ENCODE data around the gene SHROOM3.

SHROOM3 gene

GRCh38 chr4:76749355-76749754 is 314.3 kb downstream of the SHROOM3 start:
- no peaks in the 10 kb centered on the region for H3K9me3 ChIP-seq
- H3K36me3 ChIP-seq, result no peaks in the 10 kb centered on the region
- peaks cover 36% of the 10 kb centered on the region for H3K27me3 ChIP-seq
- no peak overlapping the region for H3K4me3 ChIP-seq (ENCODE audit: low read depth in 1 of 2, low read length in 1 of 2)
- no peak overlapping the region for H3K27ac ChIP-seq
- no peaks in the 10 kb centered on the region for H3K4me1 ChIP-seq (ENCODE audit: control insufficient read depth in 1 of 2, insufficient read depth in 1 of 2, low read depth in 1 of 2, low read length in 1 of 2)
- TF ChIP-seq CTCF (IDR thresholded peaks at IDR 0.05), result no peak

DNA sequence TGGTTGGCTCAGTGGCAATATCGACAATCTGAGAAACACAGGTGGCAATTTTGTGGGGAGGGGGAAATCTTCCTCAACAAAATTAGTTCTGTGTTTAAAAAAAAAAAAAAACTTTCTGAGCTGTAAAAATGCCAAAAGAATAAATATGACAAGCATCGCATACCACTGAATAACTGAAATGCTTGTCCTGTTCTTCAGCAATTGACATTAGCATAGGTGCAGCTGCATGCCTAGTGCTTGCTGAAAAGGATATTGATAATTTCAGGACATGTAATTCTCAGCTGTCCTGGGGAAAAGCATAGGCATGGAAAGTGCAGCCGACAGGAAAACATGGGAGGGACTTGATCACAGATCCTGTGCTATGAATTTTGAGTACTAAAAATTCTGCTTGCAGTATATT is 315.7 kb downstream of the SHROOM3 start:
- no peak for TF ChIP-seq CTCF (IDR thresholded peaks at IDR 0.05)
- H3K4me3 ChIP-seq (ENCODE audit: low read depth in 1 of 2, low read length in 1 of 2), result no peak overlapping the region
- no peak overlapping the region for H3K27ac ChIP-seq
- peaks cover 37% of the 10 kb centered on the region for H3K27me3 ChIP-seq
- H3K4me1 ChIP-seq (ENCODE audit: control insufficient read depth in 1 of 2, insufficient read depth in 1 of 2, low read depth in 1 of 2, low read length in 1 of 2), result no peaks in the 10 kb centered on the region
- H3K36me3 ChIP-seq, result no peaks in the 10 kb centered on the region
- H3K9me3 ChIP-seq, result no peaks in the 10 kb centered on the region

DNA sequence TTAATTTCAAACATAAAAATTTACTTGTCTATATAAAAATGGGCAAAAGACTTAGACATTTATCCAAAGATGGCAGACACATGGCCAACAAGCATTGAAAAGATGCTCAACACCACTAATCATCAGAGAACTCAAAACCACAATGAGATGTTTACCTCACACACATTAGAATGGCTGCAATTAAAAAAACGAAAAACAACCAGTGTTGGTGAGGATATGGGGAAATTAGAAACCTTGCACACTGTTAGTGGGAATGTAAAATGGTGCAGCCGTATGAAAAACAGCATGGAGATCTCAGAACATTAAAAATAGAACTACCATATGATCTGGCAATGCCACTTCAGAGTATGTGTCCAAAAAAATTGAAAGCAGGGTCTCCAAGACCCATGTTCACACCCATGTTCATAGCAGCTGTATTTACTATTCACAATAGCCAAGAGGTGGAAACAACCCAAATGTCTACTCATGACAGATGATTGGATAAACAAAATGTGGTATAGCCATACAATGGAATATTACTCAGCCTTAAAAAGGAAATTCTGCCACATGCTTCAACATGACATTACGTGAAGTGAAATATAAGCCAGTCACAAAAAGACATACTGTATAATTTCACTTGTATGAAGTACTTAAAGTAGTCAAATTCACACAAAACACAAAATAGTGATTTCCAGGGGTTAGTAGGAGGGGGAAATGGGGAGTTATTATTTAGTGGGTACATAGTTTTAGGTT is 316.7 kb downstream of the SHROOM3 start:
- Histone ChIP-seq H3K4me3 (ENCODE audit: low read depth in 1 of 2, low read length in 1 of 2) (no peak overlapping the region), H3K27me3 (peaks cover 37% of the 10 kb centered on the region), H3K27ac (no peak overlapping the region), H3K4me1 (ENCODE audit: control insufficient read depth in 1 of 2, insufficient read depth in 1 of 2, low read depth in 1 of 2, low read length in 1 of 2) (no peaks in the 10 kb centered on the region), H3K36me3 (no peaks in the 10 kb centered on the region), H3K9me3 (no peaks in the 10 kb centered on the region)
- no peak for TF ChIP-seq CTCF (IDR thresholded peaks at IDR 0.05)

GRCh38 chr4:76752861-76753501 is 318.0 kb downstream of the SHROOM3 start:
- H3K4me1 ChIP-seq (ENCODE audit: control insufficient read depth in 1 of 2, insufficient read depth in 1 of 2, low read depth in 1 of 2, low read length in 1 of 2), result no peaks in the 10 kb centered on the region
- no peaks in the 10 kb centered on the region for H3K9me3 ChIP-seq
- no peak overlapping the region for H3K27ac ChIP-seq
- H3K4me3 ChIP-seq (ENCODE audit: low read depth in 1 of 2, low read length in 1 of 2), result no peak overlapping the region
- no peaks in the 10 kb centered on the region for H3K36me3 ChIP-seq
- no peak for TF ChIP-seq CTCF (IDR thresholded peaks at IDR 0.05)
- peaks cover 37% of the 10 kb centered on the region for H3K27me3 ChIP-seq

DNA sequence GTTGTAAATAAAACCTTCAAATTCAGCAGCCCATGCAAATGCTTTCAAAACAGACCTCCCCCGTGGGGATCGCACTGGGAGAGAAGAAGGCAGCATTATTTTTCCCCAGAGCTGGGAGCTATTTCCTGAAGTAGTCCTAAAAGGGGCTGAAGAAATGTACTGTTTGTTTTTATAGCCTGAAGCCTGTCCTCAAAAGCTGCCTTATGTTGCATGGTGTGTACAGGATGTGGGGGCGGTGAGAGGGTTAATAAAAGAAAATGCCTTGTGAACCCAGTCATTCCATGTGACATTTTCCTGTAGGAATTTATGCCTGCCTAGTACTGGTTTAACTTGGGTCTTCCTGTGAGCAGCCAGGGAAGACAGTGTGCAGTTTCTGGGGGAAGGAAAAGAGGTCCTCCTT is 318.8 kb downstream of the SHROOM3 start:
- Histone ChIP-seq H3K27me3 (peaks cover 37% of the 10 kb centered on the region), H3K9me3 (no peaks in the 10 kb centered on the region), H3K36me3 (no peaks in the 10 kb centered on the region), H3K27ac (no peak overlapping the region), H3K4me3 (ENCODE audit: low read depth in 1 of 2, low read length in 1 of 2) (no peak overlapping the region), H3K4me1 (ENCODE audit: control insufficient read depth in 1 of 2, insufficient read depth in 1 of 2, low read depth in 1 of 2, low read length in 1 of 2) (no peaks in the 10 kb centered on the region)
- no peak for TF ChIP-seq CTCF (IDR thresholded peaks at IDR 0.05)
